Measurements from ENCODE around the gene LTO1.

- TF ChIP-seq, protein P1, sequence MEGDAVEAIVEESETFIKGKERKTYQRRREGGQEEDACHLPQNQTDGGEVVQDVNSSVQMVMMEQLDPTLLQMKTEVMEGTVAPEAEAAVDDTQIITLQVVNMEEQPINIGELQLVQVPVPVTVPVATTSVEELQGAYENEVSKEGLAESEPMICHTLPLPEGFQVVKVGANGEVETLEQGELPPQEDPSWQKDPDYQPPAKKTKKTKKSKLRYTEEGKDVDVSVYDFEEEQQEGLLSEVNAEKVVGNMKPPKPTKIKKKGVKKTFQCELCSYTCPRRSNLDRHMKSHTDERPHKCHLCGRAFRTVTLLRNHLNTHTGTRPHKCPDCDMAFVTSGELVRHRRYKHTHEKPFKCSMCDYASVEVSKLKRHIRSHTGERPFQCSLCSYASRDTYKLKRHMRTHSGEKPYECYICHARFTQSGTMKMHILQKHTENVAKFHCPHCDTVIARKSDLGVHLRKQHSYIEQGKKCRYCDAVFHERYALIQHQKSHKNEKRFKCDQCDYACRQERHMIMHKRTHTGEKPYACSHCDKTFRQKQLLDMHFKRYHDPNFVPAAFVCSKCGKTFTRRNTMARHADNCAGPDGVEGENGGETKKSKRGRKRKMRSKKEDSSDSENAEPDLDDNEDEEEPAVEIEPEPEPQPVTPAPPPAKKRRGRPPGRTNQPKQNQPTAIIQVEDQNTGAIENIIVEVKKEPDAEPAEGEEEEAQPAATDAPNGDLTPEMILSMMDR (IDR thresholded peaks at IDR 0.05), result no peak
- TF ChIP-seq POLR2A (IDR thresholded peaks at IDR 0.05), result no peak
Measured at GRCh38 chr11:69697861-69698260, 22.7 kb upstream of the LTO1 start.
